ENCODE results near the gene CCL27.

DNA sequence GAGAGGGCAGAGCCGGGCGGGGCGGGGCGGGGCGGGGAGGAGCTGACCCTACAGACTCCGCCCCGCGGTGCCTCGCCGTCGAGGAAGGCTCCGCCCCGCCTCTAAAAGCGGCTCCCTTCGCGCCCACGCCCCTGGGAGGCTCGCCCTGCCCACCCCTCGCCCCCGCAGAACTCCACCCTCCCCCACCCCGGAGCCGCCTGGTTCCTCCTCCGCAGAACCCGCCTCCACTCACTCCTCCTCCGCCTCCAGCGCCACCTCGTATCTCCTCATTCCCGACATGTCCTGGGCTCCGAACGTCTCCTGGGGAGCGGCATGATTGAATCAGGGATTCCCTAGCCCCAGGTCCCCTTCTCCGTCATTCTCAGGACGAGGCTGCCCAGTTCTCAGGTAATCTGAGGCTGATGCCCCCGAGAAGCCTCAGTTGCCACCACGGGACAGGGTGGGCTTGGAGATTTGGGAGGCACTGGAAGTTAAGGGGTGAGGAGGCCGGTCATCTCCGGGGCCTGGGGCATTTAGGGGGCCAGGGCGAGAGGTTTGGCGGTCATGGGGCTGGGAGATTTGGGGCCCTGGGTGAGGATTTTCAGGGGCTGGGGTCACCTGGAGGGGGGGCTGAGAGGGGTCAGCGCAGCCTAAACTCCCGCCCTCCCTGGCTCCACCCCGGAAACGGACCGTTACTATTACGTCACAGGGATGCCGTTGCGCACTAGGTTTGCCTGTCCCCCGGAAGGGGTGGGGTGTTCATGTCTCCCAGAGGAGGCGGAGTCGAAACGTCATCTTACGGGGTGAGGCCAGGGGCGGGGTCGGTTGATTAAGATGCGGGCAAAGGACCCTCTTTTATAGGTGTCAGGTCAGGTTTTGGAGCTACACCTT lies 3.2 kb upstream of the CCL27 start:
- TF ChIP-seq, protein P1, sequence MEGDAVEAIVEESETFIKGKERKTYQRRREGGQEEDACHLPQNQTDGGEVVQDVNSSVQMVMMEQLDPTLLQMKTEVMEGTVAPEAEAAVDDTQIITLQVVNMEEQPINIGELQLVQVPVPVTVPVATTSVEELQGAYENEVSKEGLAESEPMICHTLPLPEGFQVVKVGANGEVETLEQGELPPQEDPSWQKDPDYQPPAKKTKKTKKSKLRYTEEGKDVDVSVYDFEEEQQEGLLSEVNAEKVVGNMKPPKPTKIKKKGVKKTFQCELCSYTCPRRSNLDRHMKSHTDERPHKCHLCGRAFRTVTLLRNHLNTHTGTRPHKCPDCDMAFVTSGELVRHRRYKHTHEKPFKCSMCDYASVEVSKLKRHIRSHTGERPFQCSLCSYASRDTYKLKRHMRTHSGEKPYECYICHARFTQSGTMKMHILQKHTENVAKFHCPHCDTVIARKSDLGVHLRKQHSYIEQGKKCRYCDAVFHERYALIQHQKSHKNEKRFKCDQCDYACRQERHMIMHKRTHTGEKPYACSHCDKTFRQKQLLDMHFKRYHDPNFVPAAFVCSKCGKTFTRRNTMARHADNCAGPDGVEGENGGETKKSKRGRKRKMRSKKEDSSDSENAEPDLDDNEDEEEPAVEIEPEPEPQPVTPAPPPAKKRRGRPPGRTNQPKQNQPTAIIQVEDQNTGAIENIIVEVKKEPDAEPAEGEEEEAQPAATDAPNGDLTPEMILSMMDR (IDR thresholded peaks at IDR 0.05) = peak in 2 of 6 experiments; percentile 4 to 12
- peak; percentile 87 to 88 for TF ChIP-seq POLR2AphosphoS5 (IDR thresholded peaks at IDR 0.05)
- TF ChIP-seq POLR2A (IDR thresholded peaks at IDR 0.05) = peak in 3 of 4 donors; percentile 35 to 92 (median 90)
- TF ChIP-seq EP300 (IDR thresholded peaks at IDR 0.05) = peak in 2 of 4 donors; percentile 44 to 60

All from upper lobe of left lung (tissue), 4 donors.